OCI-LY3 (cell line): Measurements from ENCODE around the gene PDHX.
"Not testable (repeated sequence)": the region's sequence is repeated elsewhere in the genome, so short reads cannot be mapped to it uniquely, and the experiment has no call there.

Experiments
- H2AFZ ChIP-seq: fragments of 200-600, 300-600 bp; shearing (Covaris generic); 2 replicates; pipeline ENCODE4 v1.6.0; 2014; ENCODE audit warnings: antibody characterized with exemption, low read depth, low read length
- H3K27ac ChIP-seq: fragments of 200-600, 300-600 bp; sonication (generic); 2 replicates; pipeline ENCODE4 v1.5.1; 2014; ENCODE audit warnings: mild to moderate bottlenecking, low read length, moderate library complexity, mixed read lengths
- H3K27me3 ChIP-seq: fragments of 200-600, 300-600 bp; sonication (generic); 2 replicates; pipeline ENCODE4 v1.6.1; 2014; ENCODE audit warnings: low read depth, low read length, mixed read lengths
- H3K36me3 ChIP-seq: fragments of 200-600, 300-600 bp; sonication (generic); replicated peaks from 2 replicates; pipeline ENCODE3; 2014; ENCODE audit warnings: low read depth, low read length, mixed read lengths
- H3K4me1 ChIP-seq: fragments of 300-600, 200-600 bp; sonication (generic); 2 replicates; pipeline ENCODE4 v1.6.1; 2014; ENCODE audit warnings: low read length, mixed read lengths
- H3K4me2 ChIP-seq: fragments of 200-600, 300-600 bp; sonication (generic); 2 replicates; pipeline ENCODE4 v1.6.1; 2014; ENCODE audit warnings: low read length, mixed read lengths
- H3K4me3 ChIP-seq: fragments of 300-600, 200-600 bp; sonication (generic); 2 replicates; pipeline ENCODE4 v1.5.1; 2014; ENCODE audit warnings: antibody characterized with exemption, mild to moderate bottlenecking, low read length, moderate library complexity
- H3K79me2 ChIP-seq: fragments of 300-600, 200-600 bp; shearing (Covaris generic); 2 replicates; pipeline ENCODE4 v1.6.1; 2014; ENCODE audit warnings: mild to moderate bottlenecking, low read length, mixed read lengths
- H3K9ac ChIP-seq: fragments of 300-600, 200-600 bp; shearing (Covaris generic); 2 replicates; pipeline ENCODE4 v1.6.0; 2014; ENCODE audit warnings: mild to moderate bottlenecking, low read length, moderate library complexity
- H3K9me3 ChIP-seq: fragments of 200-600, 300-600 bp; shearing (Covaris generic); 2 replicates; pipeline ENCODE4 v1.6.1; 2014; ENCODE audit warnings: low read length, mixed read lengths; ENCODE audit not compliant: insufficient read depth
- H4K20me1 ChIP-seq: fragments of 200-600, 300-600 bp; sonication (generic); 2 replicates; pipeline ENCODE4 v1.6.1; 2016; ENCODE audit warnings: low read length, mixed read lengths; ENCODE audit not compliant: insufficient read depth
- CTCF ChIP-seq: fragments of 200-600, 300-600 bp; sonication (generic); IDR thresholded peaks from 2 replicates; pipeline ENCODE4 v1.5.1; 2014; ENCODE audit warnings: antibody characterized with exemption, low read length, low read depth
- EZH2phosphoT487 ChIP-seq: fragments of 200-600 bp; shearing (Covaris generic); IDR thresholded peaks from 2 replicates; pipeline ENCODE4 v1.6.1; 2018; ENCODE audit warnings: antibody characterized with exemption, mixed run types, low read depth

PDHX gene

GRCh38 chr11:34890089-34890488 is 26.3 kb upstream of the PDHX start:
- H4K20me1 ChIP-seq = 0 out of 2 replicates have a peak, but pooled peaks cover 3% of the 10 kb centered on the region
- H3K27me3 ChIP-seq = no peaks in the 10 kb centered on the region
- no peaks in the 10 kb centered on the region for H3K36me3 ChIP-seq
- no peaks in the 10 kb centered on the region for H3K4me1 ChIP-seq
- H3K9me3 ChIP-seq = no peaks in the 10 kb centered on the region
- H3K79me2 ChIP-seq = no peaks in the 10 kb centered on the region
- no peak overlapping the region for H3K4me2 ChIP-seq
- no peak overlapping the region for H3K4me3 ChIP-seq
- no peak overlapping the region for H3K27ac ChIP-seq
- H3K9ac ChIP-seq = no peak overlapping the region
- H2AFZ ChIP-seq = no peak overlapping the region
- no peak for TF ChIP-seq EZH2phosphoT487
- peak; percentile 61 for TF ChIP-seq CTCF

- no peak overlapping the region for H3K4me2 ChIP-seq
- no peaks in the 10 kb centered on the region for H3K36me3 ChIP-seq
- no peaks in the 10 kb centered on the region for H3K79me2 ChIP-seq
- no peak overlapping the region for H3K9ac ChIP-seq
- no peak overlapping the region for H2AFZ ChIP-seq
- H3K27ac ChIP-seq = no peak overlapping the region
- H3K9me3 ChIP-seq = no peaks in the 10 kb centered on the region
- no peak for TF ChIP-seq EZH2phosphoT487
- peak; percentile 68 for TF ChIP-seq CTCF
- H4K20me1 ChIP-seq = 0 out of 2 replicates have a peak, but pooled peaks cover 3% of the 10 kb centered on the region
- H3K4me3 ChIP-seq = no peak overlapping the region
- no peaks in the 10 kb centered on the region for H3K27me3 ChIP-seq
- H3K4me1 ChIP-seq = no peaks in the 10 kb centered on the region
Measured at GRCh38 chr11:34890812-34891211, 25.6 kb upstream of the PDHX start.

DNA sequence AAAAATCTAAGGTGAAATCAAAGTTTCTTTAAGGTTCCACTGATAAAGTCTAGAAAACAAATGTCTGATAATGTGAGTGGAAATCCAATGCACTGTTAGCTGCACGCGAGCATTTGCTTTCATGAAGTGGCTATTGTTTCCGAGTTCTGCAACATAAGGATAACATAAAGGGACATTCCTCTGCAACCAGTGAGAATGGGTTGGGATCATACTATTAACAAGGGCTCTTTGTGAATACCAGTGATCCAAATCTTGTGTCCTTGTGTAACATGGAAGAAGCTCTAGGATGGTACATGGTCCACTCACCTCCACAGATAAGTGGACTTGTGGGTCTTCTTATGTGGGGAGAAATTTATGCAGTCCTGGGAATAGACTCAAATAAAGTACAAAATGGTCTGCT is 24.8 kb upstream of the PDHX start:
- TF ChIP-seq EZH2phosphoT487 (no peak), CTCF (no peak)
- Histone ChIP-seq H3K4me1 (no peaks in the 10 kb centered on the region), H3K27me3 (no peaks in the 10 kb centered on the region), H3K4me2 (no peak overlapping the region), H2AFZ (no peak overlapping the region), H3K9ac (no peak overlapping the region), H3K36me3 (no peaks in the 10 kb centered on the region), H3K9me3 (no peaks in the 10 kb centered on the region), H3K27ac (no peak overlapping the region), H4K20me1 (0 out of 2 replicates have a peak, but pooled peaks cover 3% of the 10 kb centered on the region), H3K4me3 (no peak overlapping the region), H3K79me2 (no peaks in the 10 kb centered on the region)

DNA sequence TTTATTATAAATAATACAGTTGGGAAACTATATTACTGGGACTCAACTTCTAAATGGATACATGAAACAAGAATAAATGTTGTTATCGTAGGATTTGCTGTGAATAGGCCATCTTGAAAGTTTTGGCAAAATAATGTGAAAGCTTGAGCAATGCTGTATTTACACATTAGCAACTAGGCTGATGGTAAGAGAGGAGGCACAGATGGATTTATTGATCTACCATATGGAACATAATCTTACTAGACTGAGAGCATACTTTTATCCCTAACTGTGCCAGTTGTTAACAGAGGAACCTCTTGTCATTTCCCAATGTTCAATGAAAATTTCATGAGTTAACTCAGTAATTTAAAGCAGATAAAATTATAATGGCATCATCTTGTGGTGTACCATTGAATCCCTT is 23.0 kb upstream of the PDHX start:
- Histone ChIP-seq H2AFZ (no peak overlapping the region), H3K4me1 (no peaks in the 10 kb centered on the region), H4K20me1 (0 out of 2 replicates have a peak, but pooled peaks cover 3% of the 10 kb centered on the region), H3K27ac (no peak overlapping the region), H3K4me3 (no peak overlapping the region), H3K36me3 (no peaks in the 10 kb centered on the region), H3K9ac (no peak overlapping the region), H3K9me3 (no peaks in the 10 kb centered on the region), H3K27me3 (no peaks in the 10 kb centered on the region), H3K79me2 (no peaks in the 10 kb centered on the region), H3K4me2 (no peak overlapping the region)
- TF ChIP-seq EZH2phosphoT487 (no peak), CTCF (no peak)

DNA sequence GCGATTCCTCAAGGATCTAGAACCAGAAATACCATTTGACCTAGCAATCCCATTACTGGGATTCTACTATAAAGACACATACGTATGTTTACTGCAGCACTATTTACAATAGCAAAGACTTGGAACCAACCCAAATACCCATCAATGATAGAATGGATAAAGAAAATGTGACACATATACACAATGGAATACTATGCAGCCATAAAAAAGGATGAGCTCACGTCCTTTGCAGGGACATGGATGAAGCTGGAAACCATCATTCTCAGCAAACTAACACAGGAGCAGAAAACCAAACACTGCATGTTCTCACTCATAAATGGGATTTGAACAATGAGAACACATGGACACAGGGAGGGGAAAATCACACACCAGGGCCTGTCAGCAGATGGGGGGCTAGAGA is 20.2 kb upstream of the PDHX start:
- peaks cover 13% of the 10 kb centered on the region for H3K4me1 ChIP-seq
- H3K9ac ChIP-seq, H2AFZ ChIP-seq, H3K4me2 ChIP-seq, H3K27ac ChIP-seq, H3K36me3 ChIP-seq, H3K79me2 ChIP-seq, H3K4me3 ChIP-seq, H4K20me1 ChIP-seq, H3K27me3 ChIP-seq, H3K9me3 ChIP-seq: not testable (repeated sequence)
